HG02885 (cell line): Measurements from ENCODE around the gene CNOT4.
A peak's percentile ranks its signal among the peaks of the same experiment; 100 is the strongest.
"Not testable (repeated sequence)": the region's sequence is repeated elsewhere in the genome, so short reads cannot be mapped to it uniquely, and the experiment has no call there.

Experiments used
- ATAC-seq: cut with Tn5 transposase; IDR thresholded peaks from one replicate; pipeline ENCODE4 v1.9.1; 2021; ENCODE audit warnings: mild to moderate bottlenecking; ENCODE audit not compliant: unreplicated experiment, poor library complexity

The CNOT4 gene

DNA sequence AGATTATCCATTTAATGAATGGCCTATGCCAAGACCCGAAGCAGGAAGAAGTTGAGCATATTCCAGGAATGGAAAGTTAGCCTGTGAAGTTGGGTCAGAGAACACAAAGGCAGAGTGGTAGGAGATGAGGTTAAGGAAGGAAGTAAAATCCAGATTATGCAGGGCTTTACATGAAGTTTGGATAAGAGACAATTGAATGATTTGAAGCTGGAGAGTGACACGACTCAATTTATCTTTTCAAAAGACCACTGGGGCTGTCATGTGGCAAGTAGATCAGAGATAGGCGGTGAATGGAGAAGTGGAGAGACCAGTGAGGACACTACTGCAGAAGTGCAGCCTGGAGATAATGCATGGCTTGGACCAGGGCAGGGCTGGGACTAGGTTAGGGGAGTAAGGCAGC is 7.2 kb upstream of the CNOT4 start:
- ATAC-seq: no peak

DNA sequence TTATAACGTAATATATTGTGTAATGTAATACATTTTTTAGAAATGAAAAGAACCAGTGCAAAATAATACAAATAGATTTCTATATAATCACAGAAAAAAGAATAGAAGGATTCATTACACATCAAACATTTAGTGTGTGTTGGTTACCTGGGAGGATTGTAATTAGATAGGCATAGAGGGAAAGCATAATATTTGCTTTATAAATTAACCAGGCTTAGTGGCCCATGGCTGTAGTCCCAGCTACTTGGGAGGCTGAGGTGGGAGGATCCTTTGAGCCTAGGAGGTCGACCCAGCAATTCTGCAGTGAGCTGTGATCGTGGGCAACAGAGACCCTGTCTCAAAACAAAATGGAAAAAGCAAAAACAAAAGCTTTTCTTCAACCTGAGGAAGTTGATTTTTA is 5.0 kb upstream of the CNOT4 start:
- no peak for ATAC-seq

GRCh38 chr7:135512135-135512887 is 2.4 kb upstream of the CNOT4 start:
- ATAC-seq: peak; percentile 46

- no peak for ATAC-seq
Observed at GRCh38 chr7:135510592-135511183, 786 bp upstream of the CNOT4 start.

- no peak for ATAC-seq
Observed at GRCh38 chr7:135509589-135509838, 388 bp downstream of the CNOT4 start.

GRCh38 chr7:135508883-135509588 is 866 bp downstream of the CNOT4 start:
- ATAC-seq: peak; percentile 27

DNA sequence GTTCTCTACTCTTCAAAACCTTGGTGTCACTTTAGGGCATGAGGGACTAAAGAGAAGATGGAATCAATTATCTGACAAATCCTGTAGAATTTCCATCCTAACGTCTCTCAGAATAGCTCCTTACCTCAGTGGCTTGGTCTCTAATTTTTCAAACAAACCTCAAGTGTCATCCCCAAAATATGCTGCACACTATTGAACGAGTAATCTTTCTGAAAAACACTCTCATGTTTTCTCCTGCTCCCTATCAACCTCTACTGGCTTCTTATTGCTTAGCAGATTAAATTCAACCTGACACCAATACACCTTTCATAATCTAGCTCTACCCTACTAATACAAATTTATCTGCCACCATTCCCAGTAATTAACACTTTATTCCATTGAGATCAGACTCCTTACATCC is 8.5 kb downstream of the CNOT4 start:
- ATAC-seq: no peak

DNA sequence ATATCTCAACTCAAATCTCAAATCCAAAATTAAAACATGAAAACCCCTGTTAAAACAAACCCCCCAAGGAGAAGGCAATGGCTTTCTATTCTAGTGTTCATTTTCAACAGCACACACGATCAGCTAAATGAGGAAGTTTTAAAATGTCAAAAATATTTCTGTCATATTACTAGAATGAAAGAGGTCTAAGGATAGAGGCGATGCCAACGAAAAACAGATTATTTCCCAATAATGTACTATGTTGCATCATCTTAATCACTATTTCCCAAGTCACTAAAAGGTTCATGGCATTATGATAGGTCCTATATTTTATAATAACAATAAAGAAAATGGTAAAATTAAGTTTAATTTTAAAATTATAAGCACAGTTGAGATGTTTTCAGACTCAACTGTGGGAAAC is 10.1 kb downstream of the CNOT4 start:
- no peak for ATAC-seq

GRCh38 chr7:135497161-135497560 is 12.7 kb downstream of the CNOT4 start:
- ATAC-seq: not testable (repeated sequence)

DNA sequence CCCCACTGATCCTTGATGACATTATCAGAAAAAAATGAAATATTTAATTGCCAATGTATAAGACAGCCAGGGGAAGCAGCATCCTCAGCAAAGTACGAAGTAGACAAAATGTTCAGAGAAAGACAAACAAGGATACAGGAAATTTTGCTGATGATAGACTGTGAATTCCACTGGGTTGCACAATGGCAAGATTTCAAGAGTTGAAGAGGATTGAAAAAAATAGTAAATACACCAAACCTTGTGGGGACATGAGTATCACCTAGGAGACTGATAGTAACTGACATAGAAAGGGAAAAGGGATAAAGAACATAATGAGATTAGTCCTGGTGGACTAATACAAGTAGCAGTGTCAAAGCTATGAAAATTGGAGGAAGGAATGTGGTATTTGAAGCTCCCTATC is 16.5 kb downstream of the CNOT4 start:
- ATAC-seq: no peak

- no peak for ATAC-seq
Observed at GRCh38 chr7:135492151-135492550, 17.8 kb downstream of the CNOT4 start.

DNA sequence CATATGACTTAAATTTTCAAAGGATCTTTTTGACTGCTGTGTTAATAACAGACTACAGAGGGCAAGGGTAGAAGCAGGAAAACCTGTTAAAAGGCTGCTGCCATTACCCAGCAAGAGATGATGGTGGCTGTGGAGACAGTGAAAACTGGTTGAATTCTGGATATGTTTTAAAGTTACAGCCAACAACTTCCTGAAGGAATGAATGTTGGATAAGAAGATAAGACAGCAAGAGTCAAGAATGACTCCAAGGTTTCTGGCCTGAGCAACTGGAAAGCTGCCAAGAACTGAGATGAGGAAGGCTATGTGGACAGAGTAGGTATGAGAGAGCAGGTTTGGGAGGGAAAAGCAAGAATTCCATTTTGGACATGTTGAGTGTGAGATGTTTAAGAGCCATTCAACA is 19.1 kb downstream of the CNOT4 start:
- ATAC-seq: no peak

- ATAC-seq: no peak
Observed at GRCh38 chr7:135489791-135490190, 20.1 kb downstream of the CNOT4 start.

DNA sequence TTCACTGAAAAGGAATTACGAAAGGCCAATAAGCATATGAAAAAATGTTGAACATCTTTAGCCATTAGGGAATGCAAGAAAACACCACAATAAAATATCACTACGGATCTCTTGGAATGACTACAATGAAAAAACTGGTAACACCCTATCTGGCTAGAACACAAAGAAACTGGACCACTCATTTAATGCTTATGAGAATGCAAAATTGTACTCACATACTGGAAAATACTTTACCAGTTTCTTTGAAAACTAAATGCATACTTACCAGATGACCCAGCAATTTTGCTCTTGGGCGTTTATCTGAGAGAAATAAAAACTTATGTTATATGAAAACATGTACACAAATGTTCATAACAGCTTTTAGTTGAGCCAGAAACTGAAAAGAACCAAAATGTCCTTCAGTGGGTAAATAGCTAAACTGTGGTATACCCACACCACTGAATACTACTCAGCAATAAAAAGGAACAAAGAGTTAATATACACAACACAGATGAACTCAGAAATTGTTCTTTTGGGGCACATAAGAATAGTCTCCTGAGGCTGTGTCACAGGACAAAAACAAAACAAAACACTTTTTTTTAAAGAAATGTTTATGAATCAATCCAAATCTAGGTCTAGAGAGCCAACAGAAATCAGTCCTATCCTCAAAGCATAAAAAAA is 23.5 kb downstream of the CNOT4 start:
- no peak for ATAC-seq

GRCh38 chr7:135481598-135481979 is 28.3 kb downstream of the CNOT4 start:
- ATAC-seq: no peak

DNA sequence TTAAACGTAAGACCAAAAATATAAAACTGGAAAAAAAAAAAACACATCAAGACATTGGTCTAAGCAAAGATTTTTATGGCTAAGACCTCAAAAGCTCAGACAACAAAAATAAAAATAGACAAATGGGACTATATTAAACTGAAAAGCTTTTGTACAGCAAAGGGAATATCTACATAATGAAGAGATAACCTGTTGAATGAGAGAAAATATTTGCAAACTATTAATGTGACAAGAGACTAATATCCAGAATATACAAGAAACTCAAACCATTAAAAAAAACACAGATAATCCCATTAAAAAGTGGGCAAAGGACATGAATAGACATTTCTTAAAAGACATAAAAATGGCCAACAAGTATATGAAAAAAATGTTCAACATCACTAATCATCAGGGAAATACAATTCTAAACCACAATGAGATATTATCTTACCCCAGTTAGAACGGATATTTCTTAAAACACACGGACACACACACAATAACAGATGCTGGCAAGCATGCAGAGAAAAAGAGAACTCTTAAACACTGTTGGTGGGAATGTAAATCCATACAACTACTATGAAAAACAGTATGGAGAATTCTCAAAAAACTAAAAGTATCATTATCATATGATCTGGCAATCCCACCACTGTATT is 28.8 kb downstream of the CNOT4 start:
- no peak for ATAC-seq

- ATAC-seq: no peak
Observed at GRCh38 chr7:135475521-135475920, 34.4 kb downstream of the CNOT4 start.

- not testable (repeated sequence) for ATAC-seq
Observed at GRCh38 chr7:135469705-135470104, 40.2 kb downstream of the CNOT4 start.

- no peak for ATAC-seq
Observed at GRCh38 chr7:135467207-135467711, 42.6 kb downstream of the CNOT4 start.

- ATAC-seq: no peak
Observed at GRCh38 chr7:135466442-135467206, 43.3 kb downstream of the CNOT4 start.
